H54 (cell line): ENCODE data around the gene EPN2.

Experiments
- DNase-seq: peaks from one replicate; pipeline ENCODE4 v3.0.0; 2011; ENCODE audit warnings: low spot score, mixed read lengths; ENCODE audit not compliant: insufficient read length
- FAIRE-seq: peaks from 3 replicates; lab custom pipeline; 2011; peaks lifted over from hg19 to GRCh38; lab: Jason Lieb, UNC
- POLR2A ChIP-seq: IDR thresholded peaks from 2 replicates; pipeline ENCODE4 v1.6.1; 2011; ENCODE audit warnings: low read depth, mild to moderate bottlenecking, low read length

EPN2 gene

DNA sequence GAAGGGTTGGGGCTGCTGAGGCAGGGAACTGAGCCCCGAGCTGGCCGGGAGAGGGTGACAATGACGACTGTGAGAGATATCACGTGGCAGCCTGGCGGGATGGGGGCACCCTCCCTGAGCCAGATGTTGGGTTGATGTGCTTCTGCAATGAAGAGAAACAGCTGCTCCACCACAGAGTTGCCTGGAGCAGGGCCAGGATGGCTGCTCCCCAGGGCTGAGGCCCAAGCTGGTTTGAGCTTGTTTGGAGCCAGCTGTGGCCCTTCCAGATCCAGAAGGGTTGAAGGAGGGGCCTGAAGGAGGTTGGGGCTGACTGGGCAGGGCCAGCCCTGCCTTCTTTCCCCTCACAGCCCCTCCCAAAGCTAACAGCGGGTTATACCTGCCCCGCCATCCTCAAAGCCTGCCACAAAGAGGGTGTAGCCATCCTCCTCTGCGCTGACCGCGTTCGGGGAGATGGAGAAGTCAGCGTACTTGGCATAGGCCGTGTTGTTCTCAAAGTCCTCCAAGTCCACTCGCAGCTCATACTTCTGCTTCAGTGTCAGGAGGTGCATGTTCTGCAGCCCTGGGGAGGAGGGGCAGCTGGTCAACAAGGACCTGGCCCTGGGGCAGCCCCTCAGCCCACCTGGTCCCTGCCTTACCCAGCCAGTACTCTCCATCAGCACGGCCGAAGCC lies 147.7 kb downstream of the EPN2 start:
- DNase-seq (no peak), FAIRE-seq (no peak)
- no peak for TF ChIP-seq POLR2A

GRCh38 chr17:19385521-19385983 lies 148.4 kb downstream of the EPN2 start:
- no peak for TF ChIP-seq POLR2A
- DNase-seq (no peak), FAIRE-seq (no peak)
